IMR-90 (cell line): ENCODE measurements around the gene PPM1J.

Experiments
- BHLHE40 ChIP-seq: fragments of 150-350 bp; IDR thresholded peaks from 2 replicates; pipeline ENCODE4 v1.6.1; 2016; ENCODE audit warnings: mild to moderate bottlenecking, low read depth, low read length
- CHD1 ChIP-seq: IDR thresholded peaks from 2 replicates; pipeline ENCODE4 v1.6.1; 2012; ENCODE audit warnings: low read depth, low read length, improper control_type of control experiment
- CTCF ChIP-seq: conservative IDR thresholded peaks from 2 replicates; pipeline ENCODE4 v1.5.1; 2012; ENCODE audit warnings: mild to moderate bottlenecking, low read depth, low read length, improper control_type of control experiment
- MAFK ChIP-seq: IDR thresholded peaks from 2 replicates; pipeline ENCODE4 v1.6.1; 2012; ENCODE audit warnings: low read depth, low read length, improper control_type of control experiment
- MAZ ChIP-seq: IDR thresholded peaks from 2 replicates; pipeline ENCODE4 v1.6.1; 2012; ENCODE audit warnings: low read depth, mild to moderate bottlenecking, low read length, improper control_type of control experiment, moderate library complexity, borderline replicate concordance
- MXI1 ChIP-seq: IDR thresholded peaks from 2 replicates; pipeline ENCODE4 v1.6.1; 2012; ENCODE audit warnings: low read depth, mild to moderate bottlenecking, low read length, moderate library complexity, borderline replicate concordance
- POLR2A ChIP-seq: IDR thresholded peaks from 2 replicates; pipeline ENCODE4 v1.6.1; 2012; ENCODE audit warnings: mild to moderate bottlenecking, low read depth, low read length
- RAD21 ChIP-seq: IDR thresholded peaks from 2 replicates; pipeline ENCODE4 v1.6.1; 2012; ENCODE audit warnings: low read length, improper control_type of control experiment
- SMC3 ChIP-seq: fragments of 150-350 bp; IDR thresholded peaks from 2 replicates; pipeline ENCODE4 v1.6.1; 2016; ENCODE audit warnings: low read depth, mild to moderate bottlenecking, antibody characterized with exemption, low read length, moderate library complexity

GRCh38 chr1:112710159-112710558, 5.0 kb downstream of the PPM1J start:
- TF ChIP-seq CTCF (no peak), POLR2A (no peak), CHD1 (no peak), MXI1 (no peak), SMC3 (no peak), MAFK (no peak), RAD21 (no peak), MAZ (no peak), BHLHE40 (no peak)
